NOMO-1 treated with DMSO at 0.1 percent for 48 hours (cell line): Measurements from ENCODE around the gene THRB.

Experiments
- DNase-seq: peaks from one replicate; lab custom pipeline; 2025; ENCODE audit not compliant: unreplicated experiment; lab: John Stamatoyannopoulos, UW

The THRB gene

GRCh38 chr3:24513463-24513862 is 18.8 kb upstream of the THRB start:
- no peak for DNase-seq

- DNase-seq = no peak
Observed at GRCh38 chr3:24512564-24513197, 18.0 kb upstream of the THRB start.

- no peak for DNase-seq
Observed at GRCh38 chr3:24510030-24510648, 15.5 kb upstream of the THRB start.

GRCh38 chr3:24508423-24508839 is 13.8 kb upstream of the THRB start:
- no peak for DNase-seq

- DNase-seq = no peak
Observed at GRCh38 chr3:24507776-24508422, 13.2 kb upstream of the THRB start.

- no peak for DNase-seq
Observed at GRCh38 chr3:24506966-24507775, 12.5 kb upstream of the THRB start.

GRCh38 chr3:24505691-24506550 is 11.3 kb upstream of the THRB start:
- no peak for DNase-seq

GRCh38 chr3:24504772-24505171 is 10.1 kb upstream of the THRB start:
- no peak for DNase-seq

- peak; percentile 38 for DNase-seq
Observed at GRCh38 chr3:24503616-24504113, 9.0 kb upstream of the THRB start.

- DNase-seq = peak; percentile 44
Observed at GRCh38 chr3:24502690-24503089, 8.0 kb upstream of the THRB start.

GRCh38 chr3:24500806-24501205 is 6.2 kb upstream of the THRB start:
- DNase-seq = no peak

GRCh38 chr3:24499991-24500390 is 5.3 kb upstream of the THRB start:
- DNase-seq = no peak

- DNase-seq = no peak
Observed at GRCh38 chr3:24498796-24499195, 4.1 kb upstream of the THRB start.

GRCh38 chr3:24498391-24498790 is 3.7 kb upstream of the THRB start:
- no peak for DNase-seq

GRCh38 chr3:24497942-24498341 is 3.3 kb upstream of the THRB start:
- no peak for DNase-seq

- no peak for DNase-seq
Observed at GRCh38 chr3:24496529-24497482, 2.2 kb upstream of the THRB start.

GRCh38 chr3:24495326-24495994 is 810 bp upstream of the THRB start:
- DNase-seq = no peak

- DNase-seq = no peak
Observed at GRCh38 chr3:24493746-24494617, 668 bp downstream of the THRB start.
